Activated CD8-positive, alpha-beta memory T cell treated with anti-CD3 and anti-CD28 coated beads for 36 hours (primary cell): ENCODE measurements around the gene CD200R1. TPM values are rescaled to one million over a fixed set of nuclear protein-coding genes. Genes with fewer than 3 reads are reported as not detected.
"Not testable (repeated sequence)": the region's sequence is repeated elsewhere in the genome, so short reads cannot be mapped to it uniquely, and the experiment has no call there.

Experiments
- CTCF ChIA-PET: fragments of 350-600 bp; sonication (Branson Sonifier 250); formaldehyde crosslinking; loops from one replicate; lab custom pipeline; 2021; ENCODE audit warnings: antibody characterized with exemption; lab: Charles Lee
- POLR2A ChIA-PET: fragments of 350-600 bp; sonication (Branson Sonifier 250); formaldehyde crosslinking; loops from one replicate; lab custom pipeline; 2021; ENCODE audit warnings: antibody characterized with exemption; lab: Charles Lee
- total RNA-seq, 2 experiments: library from RNA; stranded (reverse); gene quantifications; one replicate each; pipeline ENCODE4 v1.2.3, GENCODE V29; 2021

CD200R1 gene
- total RNA-seq, 2 experiments from 2014 or later, result 2.2 to 2.6 TPM

GRCh38 chr3:112925969-112926368 lies 48.9 kb downstream of the CD200R1 start:
- CTCF ChIA-PET, result no interaction called here
- POLR2A ChIA-PET, result no interaction called here

- ChIA-PET POLR2A (no interaction called here), CTCF (no interaction called here)
Observed at GRCh38 chr3:112925560-112925959, 49.3 kb downstream of the CD200R1 start.

- CTCF ChIA-PET, POLR2A ChIA-PET: not testable (repeated sequence)
Observed at GRCh38 chr3:112919541-112919940, 55.4 kb downstream of the CD200R1 start.

- ChIA-PET CTCF (no interaction called here), POLR2A (no interaction called here)
Observed at GRCh38 chr3:112908252-112908651, 66.7 kb downstream of the CD200R1 start.

- POLR2A ChIA-PET, result no interaction called here
Observed at GRCh38 chr3:112904786-112905185, 70.1 kb downstream of the CD200R1 start.

GRCh38 chr3:112900113-112900512 lies 74.8 kb downstream of the CD200R1 start:
- CTCF ChIA-PET, result no interaction called here
- POLR2A ChIA-PET, result no interaction called here

More at GRCh38 chr3:112904786-112905185, 70.1 kb downstream of the CD200R1 start:
- CTCF ChIA-PET, result no interaction called here

- ChIA-PET CTCF (no interaction called here), POLR2A (no interaction called here)
Observed at GRCh38 chr3:112897791-112898190, 77.1 kb downstream of the CD200R1 start.

GRCh38 chr3:112894258-112894657 lies 80.6 kb downstream of the CD200R1 start:
- ChIA-PET POLR2A (no interaction called here), CTCF (no interaction called here)

GRCh38 chr3:112889357-112889756 lies 85.5 kb downstream of the CD200R1 start:
- ChIA-PET CTCF (no interaction called here), POLR2A (interaction anchor here (0.6 kb wide), 1 partner anchor 39 kb away, joined by 3 read pairs; no protein-coding TSS in a partner anchor)

- ChIA-PET POLR2A (interaction anchor here (0.6 kb wide), 1 partner anchor 40 kb away, joined by 3 read pairs; no protein-coding TSS in a partner anchor), CTCF (no interaction called here)
Observed at GRCh38 chr3:112888381-112889085, 86.4 kb downstream of the CD200R1 start.

- ChIA-PET CTCF (no interaction called here), POLR2A (no interaction called here)
Observed at GRCh38 chr3:112884678-112885290, 90.1 kb downstream of the CD200R1 start.

GRCh38 chr3:112881891-112882290 lies 93.0 kb downstream of the CD200R1 start:
- ChIA-PET CTCF (no interaction called here), POLR2A (no interaction called here)

GRCh38 chr3:112875561-112875960 lies 99.3 kb downstream of the CD200R1 start:
- POLR2A ChIA-PET, result no interaction called here
- CTCF ChIA-PET, result no interaction called here

- CTCF ChIA-PET, result no interaction called here
- POLR2A ChIA-PET, result no interaction called here
Observed at GRCh38 chr3:112874725-112875124, 100.2 kb downstream of the CD200R1 start.

GRCh38 chr3:112873632-112874031 lies 101.3 kb downstream of the CD200R1 start:
- POLR2A ChIA-PET, result no interaction called here

GRCh38 chr3:112871735-112872134 lies 103.2 kb downstream of the CD200R1 start:
- CTCF ChIA-PET, result no interaction called here

More at GRCh38 chr3:112873632-112874031, 101.3 kb downstream of the CD200R1 start:
- CTCF ChIA-PET, result no interaction called here

More at GRCh38 chr3:112871735-112872134, 103.2 kb downstream of the CD200R1 start:
- POLR2A ChIA-PET, result no interaction called here

Other genes with a start within 250 kb of the CD200R1 start
- gene CD200R1L, start 128.2 kb downstream of the CD200R1 start, total RNA-seq, result not detected
- gene GTPBP8, start 15.9 kb upstream of the CD200R1 start, total RNA-seq, result 10 to 100 TPM; 26.3 to 27.3 TPM
- gene BOC, start 236.5 kb upstream of the CD200R1 start, total RNA-seq, result under 1 TPM in 1 of 2 experiments, not detected in 1; 0.42 TPM